ENCODE measurements around the gene SH2D1B.

Gene SH2D1B

DNA sequence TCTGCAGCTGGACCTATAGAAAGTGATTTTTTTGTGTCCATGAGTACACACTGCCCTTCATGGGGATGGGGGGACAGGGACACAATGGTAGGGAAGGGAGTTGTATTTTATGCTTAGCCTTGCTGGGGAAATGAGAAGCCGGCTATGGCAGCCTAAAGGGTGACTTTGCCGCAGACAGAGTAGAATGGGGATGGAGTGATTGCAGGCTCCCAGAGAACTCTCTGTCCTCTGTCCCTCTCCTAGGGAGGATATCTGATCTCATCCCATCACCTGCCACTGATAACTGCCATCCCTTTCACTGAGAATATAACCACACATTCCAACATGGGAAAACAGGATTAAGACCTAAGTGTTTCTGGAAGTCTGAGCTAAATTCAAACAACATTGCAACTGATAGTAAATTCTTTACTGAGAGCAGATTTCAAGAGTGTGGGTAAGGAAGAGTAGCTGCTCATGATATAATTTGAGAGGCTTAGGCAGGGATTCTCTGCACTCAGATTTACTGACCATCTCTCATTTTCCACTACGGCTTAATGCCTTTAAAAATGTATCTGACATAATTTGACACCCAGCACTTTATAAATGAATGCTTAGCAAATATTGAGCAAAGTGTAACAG lies 13.9 kb downstream of the SH2D1B start:
- no peak for DNase-seq

DNA sequence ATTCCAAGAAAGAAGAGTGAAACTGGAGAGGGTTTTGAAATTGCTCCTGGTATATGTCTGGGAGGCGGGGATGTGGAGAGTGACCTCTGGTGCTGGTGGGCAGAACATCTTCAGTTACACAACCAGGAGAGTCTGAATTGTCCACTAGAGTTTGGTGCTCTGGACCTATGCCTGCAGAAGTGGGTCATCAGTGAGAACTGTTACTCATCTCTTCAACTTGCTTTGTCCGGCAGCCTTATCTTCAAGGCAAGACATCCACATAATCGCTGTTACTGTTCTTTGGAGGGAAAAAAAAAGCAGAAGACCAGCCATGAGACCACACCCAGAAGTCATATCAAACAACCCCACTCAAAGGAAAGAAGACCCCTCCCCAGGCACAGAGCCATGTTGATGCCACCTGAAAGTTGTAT lies 14.9 kb downstream of the SH2D1B start:
- no peak for DNase-seq

DNA sequence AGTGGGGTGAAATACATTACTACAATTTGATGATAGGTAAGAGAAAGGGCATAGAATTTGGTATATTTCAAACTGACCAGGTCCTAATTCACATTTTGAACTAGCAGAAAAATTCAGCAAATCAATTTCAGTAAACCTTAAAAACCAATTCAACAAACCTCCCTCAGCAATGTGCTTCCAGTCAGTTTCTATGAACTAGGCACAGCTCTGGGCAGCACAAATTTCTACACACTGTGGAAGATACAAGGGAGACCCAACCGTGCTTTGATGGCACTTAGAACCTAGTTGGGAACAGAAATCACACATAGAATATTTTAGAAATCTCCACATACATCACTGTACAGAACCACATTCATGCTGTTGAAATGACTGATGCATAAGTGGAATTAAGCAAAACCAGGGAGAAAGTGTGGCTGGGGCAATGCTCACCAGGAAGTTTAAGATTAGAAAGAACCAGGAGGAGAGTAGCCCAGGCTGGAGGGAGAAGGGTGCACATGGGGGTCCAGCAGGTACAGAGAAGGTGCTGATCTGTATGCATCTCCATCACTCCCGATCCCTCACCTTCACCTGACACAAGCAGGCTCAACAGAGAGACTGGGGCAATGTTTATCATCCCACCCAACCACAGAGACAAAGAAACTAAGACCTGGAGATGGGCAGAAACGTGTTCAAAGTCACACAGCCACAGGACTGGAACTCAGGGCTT lies 15.6 kb downstream of the SH2D1B start:
- DNase-seq, result no peak

- DNase-seq, result no peak
Measured at GRCh38 chr1:162391790-162392563, 20.0 kb downstream of the SH2D1B start.

- no peak for DNase-seq
Measured at GRCh38 chr1:162390396-162391185, 21.3 kb downstream of the SH2D1B start.

DNA sequence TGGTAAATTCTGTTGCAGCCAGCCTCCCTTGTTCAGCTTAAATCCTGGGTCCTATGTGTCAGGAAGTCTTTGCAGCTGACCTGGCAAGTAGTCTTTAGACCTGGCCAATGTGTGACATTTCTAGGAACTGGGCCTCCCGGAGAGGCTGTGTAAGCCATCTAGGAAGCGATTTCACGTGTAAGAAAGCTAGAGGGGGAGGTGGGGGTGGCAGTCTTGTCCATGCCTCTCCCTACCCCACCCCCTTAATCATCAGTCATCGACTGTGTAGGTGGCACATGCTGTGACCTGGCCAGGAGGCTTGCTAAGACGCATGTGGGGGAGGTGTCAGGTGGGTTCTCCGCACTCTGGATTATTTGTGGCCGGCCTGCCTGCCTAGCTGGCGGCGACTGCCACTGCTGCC lies 22.0 kb downstream of the SH2D1B start:
- no peak for DNase-seq

DNA sequence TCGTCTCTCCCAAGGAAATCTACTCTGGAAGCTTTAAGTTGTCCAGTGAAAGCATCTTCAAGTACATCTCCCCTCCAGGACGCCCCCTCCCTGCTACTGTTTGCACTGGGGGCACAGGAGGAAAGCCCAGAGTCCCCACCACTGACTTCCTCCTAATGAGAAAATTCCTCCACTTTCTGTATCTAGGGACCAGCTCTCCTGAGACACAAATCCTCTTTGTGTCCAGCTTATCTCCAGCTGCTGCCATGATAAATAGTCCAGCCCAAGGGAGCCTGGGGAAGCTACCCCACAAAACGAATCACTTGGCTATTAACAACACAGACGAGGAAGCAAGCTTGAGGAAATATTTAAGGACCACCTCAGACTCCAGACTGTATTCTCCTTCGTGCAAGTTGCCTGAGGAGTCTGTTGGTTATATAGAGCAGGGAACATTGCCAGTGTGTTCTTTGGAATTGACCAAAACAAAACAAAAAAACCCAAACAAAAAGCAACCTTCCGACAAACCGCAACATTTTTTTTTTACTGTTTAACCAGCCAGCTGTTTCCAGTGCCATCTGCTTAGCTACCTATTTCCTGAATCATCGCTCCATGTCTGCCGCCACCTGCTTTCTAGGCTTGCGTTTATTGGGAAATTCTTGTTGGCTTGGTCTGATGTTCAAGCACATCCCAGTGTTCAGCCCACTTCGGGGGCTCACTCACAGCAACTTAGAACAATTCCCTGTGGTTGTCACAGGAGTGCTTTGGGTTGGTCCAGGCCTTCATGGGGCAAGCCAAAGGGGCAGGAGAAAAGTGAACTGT lies 22.7 kb downstream of the SH2D1B start:
- DNase-seq, result no peak

- DNase-seq, result no peak
Measured at GRCh38 chr1:162388615-162389014, 23.3 kb downstream of the SH2D1B start.

DNA sequence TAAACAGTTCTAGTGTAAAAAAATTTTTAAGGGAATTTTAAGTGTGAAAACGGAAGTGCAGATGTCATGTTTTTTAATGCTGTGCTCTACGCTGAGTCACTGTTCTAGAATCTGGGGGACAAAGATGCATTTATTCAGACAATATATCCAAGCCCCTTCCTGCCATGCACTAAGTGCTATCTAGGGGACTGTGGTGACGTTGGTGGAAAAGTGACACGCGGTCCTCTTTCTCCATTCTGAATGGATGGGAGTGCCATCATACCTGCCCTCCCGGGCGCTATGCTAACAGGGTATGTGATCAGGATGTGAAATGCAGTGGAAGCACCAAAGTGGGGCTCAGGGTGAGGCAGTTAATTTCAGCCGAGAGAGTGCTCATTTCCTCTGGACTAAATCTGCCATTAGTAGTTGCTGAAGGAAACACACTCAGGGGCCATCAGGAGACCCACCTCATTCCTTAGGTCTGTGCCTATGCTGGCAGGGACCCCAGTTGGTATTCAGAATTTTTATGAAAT lies 23.8 kb downstream of the SH2D1B start:
- no peak for DNase-seq

DNA sequence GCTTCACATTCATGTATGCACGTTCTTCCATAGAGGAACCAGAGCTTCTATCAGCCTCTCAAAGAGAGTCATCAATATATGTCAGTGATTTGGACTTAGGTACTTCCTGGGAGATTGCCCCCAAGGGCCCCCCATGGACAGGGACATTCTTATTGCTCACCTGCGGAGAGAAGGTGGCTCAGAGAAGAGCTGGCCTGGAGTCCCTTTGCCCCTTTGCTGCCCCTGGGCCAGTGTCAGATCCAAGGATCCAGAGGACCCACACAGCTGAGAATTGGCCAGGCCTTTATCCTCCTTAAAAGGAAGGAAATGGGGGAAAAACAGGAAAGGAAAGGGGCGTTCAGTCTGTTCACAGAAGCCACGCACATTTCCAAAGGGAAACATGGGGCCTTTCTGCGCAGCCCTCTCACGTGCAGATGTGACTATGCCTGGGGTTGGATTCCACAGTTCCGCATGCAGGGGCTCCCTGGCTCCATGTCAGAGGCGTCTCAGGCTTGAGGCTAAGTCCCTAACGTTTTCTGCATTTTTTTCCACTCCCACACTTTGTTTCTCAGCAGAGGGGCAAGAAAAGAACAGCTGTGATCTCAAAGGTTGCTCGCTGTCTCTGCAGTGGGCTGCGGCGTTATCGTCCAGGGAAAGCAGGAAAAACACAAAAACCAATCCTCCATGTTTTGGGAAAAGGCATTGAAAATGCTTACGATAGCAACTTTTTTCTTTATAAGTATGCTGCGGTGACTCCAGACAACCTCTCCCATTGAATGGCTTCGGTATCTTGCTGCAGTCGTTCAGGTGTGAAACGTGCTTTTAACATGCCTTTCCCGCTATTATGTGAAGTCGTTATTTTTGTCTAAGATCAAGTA lies 24.5 kb downstream of the SH2D1B start:
- DNase-seq, result no peak

GRCh38 chr1:162386292-162387225 lies 25.4 kb downstream of the SH2D1B start:
- no peak for DNase-seq

GRCh38 chr1:162385702-162386101 lies 26.2 kb downstream of the SH2D1B start:
- no peak for DNase-seq

DNA sequence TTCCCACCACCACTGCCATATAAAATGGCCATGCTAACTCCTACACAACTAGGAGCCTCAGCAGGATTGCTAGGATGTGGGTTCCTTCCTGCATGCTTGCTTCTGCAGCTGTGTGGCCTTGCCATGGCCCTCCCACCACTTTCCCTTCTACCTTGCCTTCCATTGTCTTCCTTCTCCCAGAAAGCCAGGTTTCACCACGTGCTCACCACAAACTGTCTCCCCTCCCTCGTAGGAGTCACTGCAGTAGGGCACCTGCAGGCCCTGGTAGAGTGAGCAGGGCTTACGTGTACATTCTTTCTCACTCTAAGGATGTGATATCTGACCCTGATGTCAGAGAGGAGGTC lies 26.7 kb downstream of the SH2D1B start:
- no peak for DNase-seq

DNA sequence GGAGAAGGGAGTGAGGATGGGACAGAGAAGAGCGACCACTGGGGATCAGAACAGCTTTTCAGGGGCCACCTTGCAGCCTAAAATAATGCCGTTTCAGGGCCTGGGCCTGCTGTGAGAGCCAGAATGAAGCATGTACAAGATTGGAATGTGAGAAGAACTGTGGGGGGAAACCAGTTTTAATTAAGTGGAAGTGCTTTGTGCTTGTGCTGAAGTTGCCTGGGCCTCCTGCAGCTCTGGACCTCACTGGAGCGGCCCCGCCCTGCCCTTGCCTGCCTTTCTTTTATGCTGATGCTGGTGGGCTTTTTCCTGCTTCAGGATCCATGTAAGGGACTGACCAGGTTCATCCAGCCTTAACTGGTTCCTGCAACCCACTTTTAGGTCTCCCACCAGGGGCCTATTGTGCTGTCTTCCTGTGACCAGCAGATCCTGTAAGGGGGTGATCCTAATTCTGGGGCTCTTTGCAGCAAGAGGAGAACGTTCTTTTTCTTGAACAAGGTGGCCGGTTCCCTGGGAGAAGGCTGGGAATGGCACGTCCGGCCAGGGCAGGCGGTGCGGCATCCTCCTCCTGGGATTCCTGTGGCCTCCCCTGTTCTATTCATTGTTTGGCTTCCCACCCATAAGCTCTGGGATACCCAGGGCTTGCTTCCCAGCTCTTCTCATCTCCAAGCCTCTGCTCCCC lies 27.2 kb downstream of the SH2D1B start:
- DNase-seq, result peak; percentile 56

DNA sequence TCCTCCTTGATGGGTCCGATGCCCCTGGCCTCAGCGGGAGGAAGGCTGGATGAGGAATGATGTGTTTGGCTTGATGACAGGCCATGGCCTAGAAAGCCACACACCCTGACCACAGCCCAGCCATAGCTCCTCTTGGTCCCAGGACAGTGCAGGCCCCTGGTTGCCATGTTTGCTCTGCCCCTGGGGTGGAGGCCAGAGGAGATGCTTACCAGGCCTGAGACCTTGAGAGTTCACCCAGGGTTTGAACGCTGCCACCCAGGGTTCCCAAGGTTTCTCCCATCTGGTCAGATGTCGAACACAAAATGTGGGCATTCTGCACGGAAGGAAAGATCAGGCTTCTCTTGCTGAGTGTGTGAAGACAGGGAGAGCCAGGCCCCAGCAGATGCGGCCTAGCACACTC lies 27.8 kb downstream of the SH2D1B start:
- DNase-seq, result no peak

DNA sequence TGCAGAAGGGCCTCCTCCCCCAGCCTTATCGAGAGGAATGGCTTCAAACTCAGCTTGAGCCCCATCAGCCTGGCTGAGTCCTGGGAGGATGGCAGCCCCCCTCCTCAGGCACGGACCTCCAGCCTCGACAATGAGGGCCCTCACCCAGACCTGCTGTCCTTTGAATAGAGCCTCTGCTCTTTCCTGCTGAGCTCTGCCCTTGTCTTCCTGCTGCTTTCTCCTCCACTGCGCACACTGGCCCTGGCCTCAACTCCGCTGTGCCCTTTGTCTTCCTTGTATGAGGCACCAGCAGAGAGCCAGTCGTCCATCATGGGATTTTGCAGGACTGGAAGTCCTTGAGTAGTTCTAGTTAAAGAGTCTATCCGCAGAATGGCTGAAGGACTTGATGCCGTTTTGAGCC lies 28.4 kb downstream of the SH2D1B start:
- DNase-seq, result peak; percentile 50

DNA sequence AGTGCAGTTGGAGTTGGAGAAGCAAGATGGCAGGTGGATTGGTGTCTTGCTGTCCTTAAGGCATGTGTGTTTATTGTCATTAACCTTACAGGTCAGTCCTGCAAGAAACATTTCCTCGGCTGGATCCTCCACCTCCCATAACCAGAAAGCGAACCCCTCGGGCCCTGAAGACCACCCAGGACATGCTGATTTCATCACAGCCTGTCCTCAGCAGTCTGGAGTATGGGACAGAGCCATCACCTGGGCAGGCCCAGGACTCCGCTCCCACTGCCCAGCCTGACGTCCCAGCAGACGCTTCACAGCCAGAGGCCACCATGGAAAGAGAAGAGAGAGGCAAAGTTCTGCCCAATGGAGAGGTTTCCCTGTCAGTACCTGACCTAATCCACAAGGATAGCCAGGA lies 28.8 kb downstream of the SH2D1B start:
- DNase-seq, result no peak

GRCh38 chr1:162381941-162382750 lies 29.8 kb downstream of the SH2D1B start:
- no peak for DNase-seq

DNA sequence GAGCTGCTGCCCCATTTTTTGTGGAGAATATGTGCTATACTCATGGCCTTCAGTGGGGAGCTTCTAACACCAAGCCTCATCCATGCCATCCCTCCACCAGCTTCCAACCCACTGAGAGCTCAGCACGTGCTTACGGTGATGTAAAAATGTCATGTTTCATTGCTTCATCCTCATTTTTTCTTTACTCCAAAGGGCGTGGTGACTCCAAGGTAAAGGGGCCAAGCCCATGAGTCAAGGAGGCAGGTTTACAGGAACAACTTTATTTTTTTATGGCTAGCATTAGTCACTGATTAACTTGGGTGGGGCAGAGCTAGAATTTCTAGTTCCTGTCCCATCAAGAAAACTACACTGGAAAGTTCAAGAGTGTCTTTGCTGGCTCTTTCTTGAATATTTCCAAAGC lies 30.6 kb downstream of the SH2D1B start, which contains the start of gene C1orf226:
C1orf226 (plus strand) TSS at position 346 of the 400 bp plus-strand sequence. CDS start 174 bp downstream, outside the sequence.
- no peak for DNase-seq
